CD4-positive, alpha-beta memory T cell (primary cell): ENCODE results near the gene RAB3D. TPM values are rescaled to one million over a fixed set of nuclear protein-coding genes. Genes with fewer than 3 reads are reported as not detected.
"Not testable (repeated sequence)": the region's sequence is repeated elsewhere in the genome, so short reads cannot be mapped to it uniquely, and the experiment has no call there.

Experiments
- CTCF ChIA-PET: fragments of 350-600 bp; sonication (Branson Sonifier 250); formaldehyde crosslinking; loops from one replicate; lab custom pipeline; 2021; ENCODE audit warnings: inconsistent platforms; ENCODE audit not compliant: partially characterized antibody; lab: Charles Lee
- POLR2A ChIA-PET: fragments of 350-600 bp; sonication (Branson Sonifier 250); formaldehyde crosslinking; loops from one replicate; lab custom pipeline; 2021; ENCODE audit not compliant: partially characterized antibody; lab: Charles Lee
- DNase-seq, 5 donors: peaks; one replicate each; pipeline versions ENCODE4 v3.0.0 to v3.0.0-alpha.2; 2020 to 2022; ENCODE audit warnings: mixed read lengths in 1 of 5
- H3K27ac ChIP-seq: one replicate; pipeline ENCODE4 v1.7.0; 2013; ENCODE audit warnings: low read depth, low read length
- H3K27me3 ChIP-seq: 2 replicates; pipeline ENCODE4 v1.7.0; 2013; ENCODE audit warnings: mild to moderate bottlenecking, low read length, moderate library complexity; ENCODE audit not compliant: insufficient read depth
- H3K36me3 ChIP-seq: 2 replicates; pipeline ENCODE4 v1.7.0; 2013; ENCODE audit warnings: mild to moderate bottlenecking, low read length, moderate library complexity; ENCODE audit not compliant: insufficient read depth
- H3K4me1 ChIP-seq: 2 replicates; pipeline ENCODE4 v1.7.0; 2013; ENCODE audit warnings: mild to moderate bottlenecking, low read length, moderate library complexity; ENCODE audit not compliant: insufficient read depth
- H3K4me3 ChIP-seq, 2 donors: one replicate each; pipeline ENCODE4 v1.7.0; 2013; ENCODE audit warnings: low read length in 2 of 2, mild to moderate bottlenecking in 1 of 2
- H3K9me3 ChIP-seq, 2 donors: one replicate each; pipeline ENCODE4 v1.7.0; 2013; ENCODE audit warnings: low read length in 2 of 2, control low read depth in 1 of 2; ENCODE audit not compliant: control insufficient read depth in 1 of 2
- H3K27ac Mint-ChIP-seq, 7 donors: one replicate each; pipeline ENCODE4 v1.8.0; 2020 to 2021; ENCODE audit warnings: mixed read lengths in 7 of 7, mild to moderate bottlenecking in 6 of 7, inconsistent platforms in 3 of 7, moderate library complexity in 3 of 7
- H3K27me3 Mint-ChIP-seq, 2 donors: one replicate each; pipeline ENCODE4 v1.8.0; 2020 to 2021; ENCODE audit warnings: mixed read lengths in 2 of 2
- H3K36me3 Mint-ChIP-seq, 2 donors: one replicate each; pipeline ENCODE4 v1.8.0; 2020 to 2021; ENCODE audit warnings: mixed read lengths in 2 of 2, inconsistent platforms in 1 of 2, mild to moderate bottlenecking in 1 of 2
- H3K4me1 Mint-ChIP-seq, 4 donors: one replicate each; pipeline ENCODE4 v1.8.0; 2020 to 2021; ENCODE audit warnings: mixed read lengths in 4 of 4, mild to moderate bottlenecking in 1 of 4
- H3K4me3 Mint-ChIP-seq, 8 donors: one replicate each; pipeline ENCODE4 v1.8.0; 2020 to 2021; ENCODE audit warnings: mixed read lengths in 8 of 8, mild to moderate bottlenecking in 7 of 8, moderate library complexity in 6 of 8, inconsistent platforms in 3 of 8
- H3K9me3 Mint-ChIP-seq, 8 donors: one replicate each; pipeline ENCODE4 v1.8.0; 2020 to 2021; ENCODE audit warnings: mixed read lengths in 8 of 8, mild to moderate bottlenecking in 5 of 8, inconsistent platforms in 3 of 8, moderate library complexity in 1 of 8
- intact Hi-C: fragments of 100-400 bp; cut with micrococcal nuclease; formaldehyde crosslinking; loops from one replicate; pipeline ENCODE4 v1.15.1; 2023
- polyA plus RNA-seq, 2 donors: library from polyadenylated mRNA; unstranded; fragments of 300-500 nt; fragmentation: Illumina TruSeq; gene quantifications; one replicate each; pipeline ENCODE4 v1.2.3, GENCODE V29; 2021
- total RNA-seq, 2 experiments: library from RNA; stranded (reverse); gene quantifications; one replicate each; pipeline ENCODE4 v1.2.3, GENCODE V29; 2021

The RAB3D gene
- total and polyA plus RNA-seq, 4 experiments from 2014 or later, result 1.9 to 8.6 (median 4.3) TPM

DNA sequence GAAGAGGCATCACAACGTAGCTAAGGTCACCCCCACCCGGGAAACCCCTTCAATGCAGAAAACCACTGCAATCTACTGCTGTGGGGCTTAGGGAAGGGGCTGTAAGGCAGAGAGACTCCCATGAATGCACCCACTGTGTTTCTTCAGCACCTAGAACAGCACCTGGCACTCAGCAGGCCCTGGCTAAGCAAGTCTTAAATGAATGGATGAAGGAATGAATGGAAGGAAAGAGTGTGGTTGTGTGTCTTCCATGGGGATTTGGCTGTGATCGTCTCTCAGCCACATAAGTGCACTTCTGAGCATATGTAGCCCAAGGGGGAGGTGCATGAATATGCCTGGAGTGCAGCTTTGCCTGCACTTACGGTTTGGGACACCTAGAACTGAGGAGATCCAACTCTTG lies 9.7 kb upstream of the RAB3D start:
- ChIA-PET CTCF (interaction anchor here (0.6 to 0.7 kb wide), 2 partner anchors 34 to 174 kb away, joined by 3 read pairs; no protein-coding TSS in a partner anchor), POLR2A (interaction anchor here (1.1 to 1.8 kb wide), 3 partner anchors 25 to 26 kb away, joined by 3 to 5 read pairs (median 5); partner anchors contain the start of gene SWSAP1)
- peaks cover 0 to 6% (median 0%) of the 10 kb centered on the region in 8 donors for H3K9me3 Mint-ChIP-seq
- Histone ChIP-seq H3K4me3 (no peak overlapping the region), H3K27me3 (no peaks in the 10 kb centered on the region), H3K9me3 (no peaks in the 10 kb centered on the region), H3K4me1 (peaks cover 17% of the 10 kb centered on the region), H3K27ac (no peak overlapping the region), H3K36me3 (no peaks in the 10 kb centered on the region)
- no peak overlapping the region for H3K4me3 Mint-ChIP-seq
- peaks cover 17 to 34% (median 26%) of the 10 kb centered on the region in 4 donors for H3K4me1 Mint-ChIP-seq
- peaks cover 5 to 7% of the 10 kb centered on the region in 2 donors for H3K36me3 Mint-ChIP-seq
- H3K27ac Mint-ChIP-seq, result no peak overlapping the region
- intact Hi-C loops, result no loop called here
- DNase-seq, result no peak
- no peaks in the 10 kb centered on the region for H3K27me3 Mint-ChIP-seq

GRCh38 chr19:11347546-11348039 lies 8.1 kb upstream of the RAB3D start:
- POLR2A ChIA-PET, result interaction anchor here (2.7 to 6.2 kb wide), 2 partner anchors 27 to 33 kb away, joined by 18 to 54 read pairs; partner anchors contain the start of gene SWSAP1
- H3K4me1 Mint-ChIP-seq, result peaks cover 17 to 32% (median 25%) of the 10 kb centered on the region in 4 donors
- CTCF ChIA-PET, result interaction anchor here (1.0 to 2.3 kb wide), 2 partner anchors 30 to 33 kb away, joined by 3 to 12 read pairs; no protein-coding TSS in a partner anchor

DNA sequence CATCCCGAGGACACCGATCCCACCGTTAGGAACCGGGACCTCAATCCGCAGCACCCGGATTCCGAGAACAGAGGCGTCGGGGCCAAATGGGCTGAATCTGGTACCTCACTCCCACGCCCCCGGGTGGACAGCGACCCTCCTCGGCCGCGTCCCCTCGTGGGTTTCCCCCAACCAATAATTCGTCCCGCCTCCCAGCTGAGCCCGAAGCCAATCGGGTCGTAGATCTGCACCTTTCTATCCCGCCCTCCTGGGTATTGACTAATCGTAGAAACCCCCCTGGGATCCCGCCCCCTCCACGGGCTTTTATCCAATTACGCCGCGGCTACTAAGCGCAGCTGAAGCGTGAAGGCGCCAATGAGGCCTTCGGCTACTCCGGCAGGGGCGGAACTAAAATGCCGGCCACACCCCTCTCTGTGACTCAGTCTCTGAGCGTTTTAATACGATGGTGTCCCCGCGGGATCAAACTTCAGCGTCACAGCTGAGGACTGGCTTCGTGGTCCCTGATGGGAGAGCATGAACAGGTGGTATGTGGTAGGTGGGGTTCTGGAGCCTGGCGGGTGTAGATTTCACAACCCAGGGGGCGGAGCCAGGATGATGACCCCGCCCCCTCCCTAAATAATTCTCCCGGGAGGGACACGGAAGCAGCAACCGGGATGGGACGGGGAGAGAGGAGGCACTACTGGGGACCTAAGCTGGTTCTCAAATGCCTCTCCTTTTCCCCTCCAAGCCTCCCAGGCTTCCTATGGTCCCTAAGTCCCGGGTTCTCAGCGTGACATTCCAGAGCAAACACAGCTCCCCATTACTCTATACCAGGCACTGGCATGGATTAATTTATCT lies 6.9 kb upstream of the RAB3D start, which contains the start of the genes CCDC159 and TMEM205:
TSS of gene CCDC159 (plus strand) at position 416 of the 837 bp plus-strand sequence. CDS start at position 504, 88 bp downstream.
TSS of gene TMEM205 (minus strand) at position 165 of the 837 bp plus-strand sequence. CDS start 649 bp downstream, outside the sequence.
- H3K27me3 Mint-ChIP-seq, result no peaks in the 10 kb centered on the region
- intact Hi-C loops, result loop anchor here (1.0 kb wide), 3 partner anchors 28 to 89 kb away; partner anchors contain the start of genes ODAD3, PRKCSH and SWSAP1
- CTCF ChIA-PET, result interaction anchor here (2.1 to 2.3 kb wide), 2 partner anchors 29 to 35 kb away, joined by 6 to 12 read pairs; partner anchors contain the start of gene SWSAP1
- H3K4me3 Mint-ChIP-seq, result peak within 1 kb of the TSS; percentile 95 to 98 (median 97)
- peak within 1 kb of the TSS; percentile 80 to 98 (median 95) for H3K27ac Mint-ChIP-seq
- H3K27me3 ChIP-seq, result no peaks in the 10 kb centered on the region
- peaks cover 5 to 7% of the 10 kb centered on the region in 2 donors for H3K36me3 Mint-ChIP-seq
- POLR2A ChIA-PET, result interaction anchor here (0.9 to 6.2 kb wide), 13 partner anchors 18 to 511 kb away, joined by 3 to 54 read pairs (median 4); partner anchors contain the start of genes ELOF1, EPOR, SWSAP1 and TMED1
- no peaks in the 10 kb centered on the region for H3K9me3 ChIP-seq
- peaks cover 17% of the 10 kb centered on the region for H3K4me1 ChIP-seq
- H3K9me3 Mint-ChIP-seq, result peaks cover 0 to 6% (median 0%) of the 10 kb centered on the region in 8 donors
- H3K27ac ChIP-seq, result peak within 1 kb of the TSS; percentile 88
- no peaks in the 10 kb centered on the region for H3K36me3 ChIP-seq
- H3K4me1 Mint-ChIP-seq, result peaks cover 17 to 32% (median 25%) of the 10 kb centered on the region in 4 donors
- H3K4me3 ChIP-seq, result peak within 1 kb of the TSS; percentile 92 to 96
- DNase-seq, result peak; percentile 97 to 100 (median 99)

More at GRCh38 chr19:11347546-11348039, 8.1 kb upstream of the RAB3D start:
- H3K27me3 Mint-ChIP-seq, result no peaks in the 10 kb centered on the region
- H3K27ac Mint-ChIP-seq, result peak overlapping the region; percentile 6 to 98 (median 67)
- H3K36me3 ChIP-seq, result no peaks in the 10 kb centered on the region
- H3K9me3 Mint-ChIP-seq, result peaks cover 0 to 6% (median 0%) of the 10 kb centered on the region in 8 donors
- peak overlapping the region; percentile 30 to 98 (median 97) for H3K4me3 Mint-ChIP-seq
- no peak overlapping the region for H3K27ac ChIP-seq
- H3K4me3 ChIP-seq, result no peak overlapping the region
- H3K4me1 ChIP-seq, result peaks cover 17% of the 10 kb centered on the region
- no peaks in the 10 kb centered on the region for H3K27me3 ChIP-seq
- intact Hi-C loops, result no loop called here
- H3K36me3 Mint-ChIP-seq, result peaks cover 5 to 7% of the 10 kb centered on the region in 2 donors
- no peak for DNase-seq
- H3K9me3 ChIP-seq, result no peaks in the 10 kb centered on the region

- peaks cover 17 to 32% (median 25%) of the 10 kb centered on the region in 4 donors for H3K4me1 Mint-ChIP-seq
- CTCF ChIA-PET, result interaction anchor here (0.7 to 2.3 kb wide), 4 partner anchors 30 to 355 kb away, joined by 5 to 12 read pairs (median 6); partner anchors contain the start of gene SWSAP1
- H3K36me3 ChIP-seq, result no peaks in the 10 kb centered on the region
- H3K27me3 Mint-ChIP-seq, result no peaks in the 10 kb centered on the region
- H3K27ac ChIP-seq, result peak overlapping the region; percentile 88
- DNase-seq, result no peak
- H3K36me3 Mint-ChIP-seq, result peaks cover 5 to 7% of the 10 kb centered on the region in 2 donors
- intact Hi-C loops, result no loop called here
- no peaks in the 10 kb centered on the region for H3K27me3 ChIP-seq
- H3K9me3 ChIP-seq, result no peaks in the 10 kb centered on the region
- POLR2A ChIA-PET, result interaction anchor here (0.9 to 6.2 kb wide), 6 partner anchors 29 to 510 kb away, joined by 3 to 54 read pairs (median 5); partner anchors contain the start of genes EPOR, SWSAP1 and TMED1
- H3K9me3 Mint-ChIP-seq, result peaks cover 0 to 6% (median 0%) of the 10 kb centered on the region in 8 donors
- peaks cover 17% of the 10 kb centered on the region for H3K4me1 ChIP-seq
- H3K4me3 Mint-ChIP-seq, result peak overlapping the region; percentile 95 to 98 (median 97)
- H3K4me3 ChIP-seq, result peak overlapping the region; percentile 92 to 96
- peak overlapping the region; percentile 80 to 98 (median 95) for H3K27ac Mint-ChIP-seq
These were observed 5.8 kb upstream of the RAB3D start for GRCh38 chr19:11345122-11345803.

DNA sequence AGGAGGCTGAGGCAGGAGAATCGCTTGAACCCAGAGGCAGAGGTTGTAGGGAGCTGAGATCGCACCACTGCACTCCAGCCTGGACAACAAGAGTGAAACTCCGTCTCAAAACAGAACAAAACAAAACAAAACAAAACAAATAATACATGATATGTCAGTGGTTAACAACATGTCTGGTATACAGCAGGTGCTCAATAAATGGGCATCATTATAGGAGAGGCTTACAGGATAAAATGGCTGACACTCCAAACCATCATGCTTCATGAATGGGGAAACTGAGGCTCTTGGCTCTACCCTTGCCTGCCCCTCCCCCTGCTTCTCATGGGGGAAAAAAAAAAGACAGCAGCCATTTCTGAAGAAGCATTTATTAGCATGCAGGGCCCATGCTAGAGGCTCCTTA lies 3.0 kb upstream of the RAB3D start:
- Mint-ChIP-seq H3K27ac (peak overlapping the region in 1 of 7 donors; percentile 9), H3K9me3 (peaks cover 0 to 2% (median 0%) of the 10 kb centered on the region in 8 donors), H3K4me1 (peaks cover 28 to 56% (median 43%) of the 10 kb centered on the region in 4 donors), H3K36me3 (peaks cover 0 to 7% of the 10 kb centered on the region in 2 donors), H3K4me3 (peak overlapping the region in 3 of 8 donors; percentile 6 to 67 (median 20)), H3K27me3 (no peaks in the 10 kb centered on the region)
- H3K4me3 ChIP-seq, result no peak overlapping the region
- intact Hi-C loops, result no loop called here
- ChIA-PET POLR2A (interaction anchor here (6.2 kb wide), 1 partner anchor 32 kb away, joined by 54 read pairs; the partner anchor contains the start of gene SWSAP1), CTCF (no interaction called here)
- DNase-seq, result no peak
- H3K27me3 ChIP-seq, result no peaks in the 10 kb centered on the region
- H3K4me1 ChIP-seq, result peaks cover 42% of the 10 kb centered on the region
- H3K27ac ChIP-seq, result no peak overlapping the region
- no peaks in the 10 kb centered on the region for H3K9me3 ChIP-seq
- H3K36me3 ChIP-seq, result no peaks in the 10 kb centered on the region

GRCh38 chr19:11340099-11340467 lies 626 bp upstream of the RAB3D start:
- H3K27ac Mint-ChIP-seq, result peak overlapping the region in 6 of 7 donors; percentile 3 to 77 (median 70)
- POLR2A ChIA-PET, result interaction anchor here (1.5 to 2.1 kb wide), 3 partner anchors 34 to 41 kb away, joined by 7 to 22 read pairs (median 10); partner anchors contain the start of gene SWSAP1
- peaks cover 32% of the 10 kb centered on the region for H3K4me1 ChIP-seq
- peak overlapping the region; percentile 33 for H3K27ac ChIP-seq
- peak overlapping the region; percentile 74 to 87 (median 79) for H3K4me3 Mint-ChIP-seq
- H3K36me3 ChIP-seq, H3K27me3 Mint-ChIP-seq, intact Hi-C loops, H3K9me3 Mint-ChIP-seq, H3K9me3 ChIP-seq, DNase-seq, H3K27me3 ChIP-seq: not testable (repeated sequence)
- peaks cover 12 to 15% of the 10 kb centered on the region in 2 donors for H3K36me3 Mint-ChIP-seq
- H3K4me1 Mint-ChIP-seq, result peaks cover 16 to 39% (median 29%) of the 10 kb centered on the region in 4 donors
- H3K4me3 ChIP-seq, result peak overlapping the region in 1 of 2 donors; percentile 44
- CTCF ChIA-PET, result interaction anchor here (0.9 to 1.4 kb wide), 3 partner anchors 18 to 143 kb away, joined by 4 to 5 read pairs (median 5); no protein-coding TSS in a partner anchor
